Prostate gland (tissue), 2 donors: ENCODE data around the gene CTNNA3. TPM values are rescaled to one million over a fixed set of nuclear protein-coding genes. Genes with fewer than 3 reads are reported as not detected.

Experiments
- DNase-seq: peaks from one replicate; pipeline ENCODE4 v3.0.0-alpha.2; 2019; ENCODE audit warnings: low spot score
- H3K27ac ChIP-seq, 2 donors: fragments of 200-600 bp; sonication (generic); 2 replicates each; pipeline ENCODE4 v1.5.1; 2017 to 2019
- H3K27me3 ChIP-seq: fragments of 200-600 bp; sonication (generic); replicated peaks from 2 replicates; pipeline ENCODE4 v1.5.1; 2019; ENCODE audit not compliant: insufficient read depth
- H3K36me3 ChIP-seq, 2 donors: fragments of 200-600 bp; sonication (generic); 1 replicate in 1 of 2; 2 replicates in 1 of 2; pipeline versions ENCODE4 v1.5.1 to v1.8.1; 2017 to 2019
- H3K4me1 ChIP-seq: fragments of 200-600 bp; sonication (generic); replicated peaks from 2 replicates; pipeline ENCODE4 v1.5.1; 2019
- H3K4me3 ChIP-seq, 2 donors: fragments of 200-600 bp; sonication (generic); 2 replicates each; pipeline ENCODE4 v1.5.1; 2017 to 2019
- H3K9me3 ChIP-seq: fragments of 200-600 bp; sonication (generic); 2 replicates; pipeline ENCODE4 v1.5.1; 2017
- POLR2A ChIP-seq: fragments of 450-650 bp; IDR thresholded peaks from one replicate; pipeline ENCODE4 v1.6.1; 2016; ENCODE audit warnings: antibody characterized with exemption, mild to moderate bottlenecking
- POLR2AphosphoS5 ChIP-seq: sonication (generic); formaldehyde crosslinking; IDR thresholded peaks from one replicate; pipeline ENCODE4 v1.6.1; 2017; ENCODE audit warnings: antibody characterized with exemption
- WGBS: methylation state at CpG from one replicate; pipeline ENCODE4 v1.1.5; 2018; 5-methylcytosine and 5-hydroxymethylcytosine counted together
- intact Hi-C: fragments of 100-400 bp; cut with DNase I; formaldehyde crosslinking; loops from one replicate; pipeline ENCODE4 v1.14.2; 2022
- total RNA-seq, 2 donors: library from RNA; depleted of rRNA; stranded (reverse); fragments of >200 nt; gene quantifications; one replicate each; pipeline ENCODE4 v1.1.0, GENCODE V29; 2016
- TF ChIP-seq, protein P1 (sequence below), 4 experiments: fragments of 200-600 bp in 2 of 4; fragments of 450-650 bp in 2 of 4; sonication (generic) in 2 of 4; IDR thresholded peaks; 1 replicate in 3 of 4; 2 replicates in 1 of 4; pipeline ENCODE4 v1.5.1; 2016 to 2019; ENCODE audit warnings: antibody characterized with exemption in 4 of 4, mild to moderate bottlenecking in 2 of 4, moderate library complexity in 2 of 4

CTNNA3 gene
- total RNA-seq, 2 donors from 2014 or later, result 0.27 to 7.2 TPM

DNA sequence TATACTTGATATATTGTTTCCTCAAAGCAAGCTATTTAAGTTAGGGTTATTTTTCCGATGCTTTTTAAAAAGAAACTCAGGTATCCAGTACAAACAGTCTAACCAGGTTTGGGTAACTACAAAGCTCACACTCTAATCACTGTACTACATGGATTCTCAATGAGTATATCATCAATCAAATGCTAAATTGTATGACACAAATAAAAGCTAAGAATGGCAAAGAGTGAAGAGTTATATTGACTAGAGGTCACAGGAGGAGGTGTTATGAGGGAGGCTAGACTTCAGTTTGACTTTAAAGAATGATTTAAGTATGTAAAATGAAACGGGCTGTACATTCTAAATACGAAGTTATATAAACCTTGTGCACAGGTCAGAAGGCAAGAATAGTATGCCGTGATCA is 178.0 kb downstream of the CTNNA3 start:
- H3K27ac ChIP-seq, result no peak overlapping the region
- 54% methylated on average over 4 of the region's 4 CpGs for WGBS
- H3K36me3 ChIP-seq, result no peaks in the 10 kb centered on the region
- no peaks in the 10 kb centered on the region for H3K27me3 ChIP-seq
- H3K4me1 ChIP-seq, result no peaks in the 10 kb centered on the region
- H3K9me3 ChIP-seq, result no peaks in the 10 kb centered on the region
- H3K4me3 ChIP-seq, result no peak overlapping the region
- DNase-seq, result no peak
- intact Hi-C loops, result loop anchor here (10.0 kb wide), 1 partner anchor 593 kb away; the partner anchor contains the start of gene LRRTM3
- TF ChIP-seq, protein P1, sequence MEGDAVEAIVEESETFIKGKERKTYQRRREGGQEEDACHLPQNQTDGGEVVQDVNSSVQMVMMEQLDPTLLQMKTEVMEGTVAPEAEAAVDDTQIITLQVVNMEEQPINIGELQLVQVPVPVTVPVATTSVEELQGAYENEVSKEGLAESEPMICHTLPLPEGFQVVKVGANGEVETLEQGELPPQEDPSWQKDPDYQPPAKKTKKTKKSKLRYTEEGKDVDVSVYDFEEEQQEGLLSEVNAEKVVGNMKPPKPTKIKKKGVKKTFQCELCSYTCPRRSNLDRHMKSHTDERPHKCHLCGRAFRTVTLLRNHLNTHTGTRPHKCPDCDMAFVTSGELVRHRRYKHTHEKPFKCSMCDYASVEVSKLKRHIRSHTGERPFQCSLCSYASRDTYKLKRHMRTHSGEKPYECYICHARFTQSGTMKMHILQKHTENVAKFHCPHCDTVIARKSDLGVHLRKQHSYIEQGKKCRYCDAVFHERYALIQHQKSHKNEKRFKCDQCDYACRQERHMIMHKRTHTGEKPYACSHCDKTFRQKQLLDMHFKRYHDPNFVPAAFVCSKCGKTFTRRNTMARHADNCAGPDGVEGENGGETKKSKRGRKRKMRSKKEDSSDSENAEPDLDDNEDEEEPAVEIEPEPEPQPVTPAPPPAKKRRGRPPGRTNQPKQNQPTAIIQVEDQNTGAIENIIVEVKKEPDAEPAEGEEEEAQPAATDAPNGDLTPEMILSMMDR (IDR thresholded peaks at IDR 0.05), result no peak
- TF ChIP-seq POLR2AphosphoS5 (no peak), POLR2A (no peak)

DNA sequence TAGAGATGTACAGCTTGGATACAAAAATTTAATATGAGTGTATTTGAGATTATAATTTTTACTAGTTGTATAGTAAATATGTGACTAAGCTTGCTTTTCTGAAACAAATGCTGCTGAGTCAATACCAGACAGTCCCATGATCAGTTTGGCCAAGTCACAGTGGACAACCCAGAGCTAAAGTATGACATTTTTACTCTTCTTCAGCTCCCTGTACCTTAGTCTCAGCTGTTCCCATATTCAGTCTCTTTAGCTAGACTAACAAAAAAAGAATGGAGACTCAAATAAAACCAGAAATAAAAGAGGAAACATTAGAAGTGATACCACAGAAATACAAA is 189.3 kb downstream of the CTNNA3 start:
- H3K4me1 ChIP-seq, result no peaks in the 10 kb centered on the region
- no peaks in the 10 kb centered on the region for H3K27me3 ChIP-seq
- TF ChIP-seq POLR2A, result no peak
- TF ChIP-seq, protein P1 (IDR thresholded peaks at IDR 0.05), result no peak
- TF ChIP-seq POLR2AphosphoS5, result no peak
- H3K27ac ChIP-seq, result no peak overlapping the region
- H3K9me3 ChIP-seq, result no peaks in the 10 kb centered on the region
- no peak for DNase-seq
- intact Hi-C loops, result no loop called here
- H3K36me3 ChIP-seq, result no peaks in the 10 kb centered on the region
- no peak overlapping the region for H3K4me3 ChIP-seq

DNA sequence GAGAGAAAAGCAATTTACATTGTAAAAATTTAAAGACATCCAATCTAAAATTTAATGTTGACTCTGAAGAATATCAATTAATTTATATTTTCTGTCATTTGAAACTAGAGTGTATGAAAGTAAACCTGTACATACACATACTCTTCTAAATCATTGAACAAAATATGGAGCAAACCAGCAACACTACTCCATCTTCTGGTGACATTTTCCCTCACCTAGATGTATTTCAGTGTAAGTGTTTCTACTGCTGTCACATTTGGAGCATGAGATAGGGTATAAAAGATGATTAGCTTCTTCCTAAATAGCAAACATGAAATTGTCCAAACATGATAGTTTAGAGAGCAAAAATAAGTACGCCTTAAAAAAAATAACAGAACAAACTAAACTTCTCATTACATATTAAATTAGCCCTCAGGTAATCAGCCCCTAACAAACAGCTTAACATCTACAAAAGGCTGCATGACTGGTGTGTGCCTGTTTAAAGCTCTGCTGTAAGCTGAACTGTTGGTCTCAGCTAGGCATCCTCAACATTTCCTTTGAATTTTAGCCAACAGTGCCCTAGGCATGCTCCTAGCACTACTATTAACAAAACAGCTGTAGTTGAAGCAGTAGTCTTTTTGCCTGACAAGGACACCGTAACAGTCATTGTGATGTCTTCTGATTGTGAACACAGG is 189.8 kb downstream of the CTNNA3 start:
- no peaks in the 10 kb centered on the region for H3K9me3 ChIP-seq
- no peak for DNase-seq
- intact Hi-C loops, result no loop called here
- no peaks in the 10 kb centered on the region for H3K36me3 ChIP-seq
- no peaks in the 10 kb centered on the region for H3K27me3 ChIP-seq
- H3K27ac ChIP-seq, result no peak overlapping the region
- TF ChIP-seq, protein P1 (IDR thresholded peaks at IDR 0.05), result no peak
- no peak for TF ChIP-seq POLR2A
- no peak for TF ChIP-seq POLR2AphosphoS5
- no peak overlapping the region for H3K4me3 ChIP-seq
- no peaks in the 10 kb centered on the region for H3K4me1 ChIP-seq
- WGBS, result 59% methylated on average over 2 of the region's 2 CpGs

DNA sequence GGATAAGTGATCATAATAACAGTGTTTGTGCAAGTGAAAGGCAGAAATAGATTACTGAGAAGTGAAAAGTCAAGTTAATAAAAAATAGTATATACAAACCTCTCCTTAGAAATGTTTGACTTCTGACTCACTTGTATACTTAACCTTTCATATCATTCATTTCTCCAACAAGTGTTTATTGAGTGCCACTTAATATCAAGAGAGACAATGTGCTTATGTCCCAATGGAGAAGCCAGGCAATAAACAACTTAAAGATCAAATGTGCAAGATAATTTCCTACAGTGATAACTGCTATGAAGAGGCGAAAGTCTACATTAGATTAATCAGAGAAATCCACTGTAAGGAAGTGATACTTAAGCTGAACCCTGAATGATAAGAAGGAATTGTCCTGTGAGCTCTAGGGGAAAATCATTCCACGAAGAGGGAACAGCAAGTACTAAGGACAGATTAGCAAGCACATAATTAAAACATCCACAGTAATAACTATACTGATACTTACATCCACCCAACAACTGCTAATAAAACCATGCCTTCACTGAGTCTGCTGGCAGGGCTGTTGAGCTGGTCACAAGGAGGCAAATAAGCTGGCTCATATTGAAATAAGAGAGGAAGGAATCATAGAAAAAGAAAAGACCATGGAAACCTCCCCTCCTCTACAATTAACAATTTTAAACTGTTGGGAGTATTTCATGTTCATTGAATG is 203.5 kb downstream of the CTNNA3 start:
- no peak for TF ChIP-seq POLR2AphosphoS5
- Histone ChIP-seq H3K4me3 (no peak overlapping the region), H3K27me3 (no peaks in the 10 kb centered on the region), H3K4me1 (no peaks in the 10 kb centered on the region), H3K36me3 (no peaks in the 10 kb centered on the region), H3K27ac (no peak overlapping the region), H3K9me3 (no peaks in the 10 kb centered on the region)
- intact Hi-C loops, result no loop called here
- DNase-seq, result no peak
- 15% methylated on average over 2 of the region's 2 CpGs for WGBS

DNA sequence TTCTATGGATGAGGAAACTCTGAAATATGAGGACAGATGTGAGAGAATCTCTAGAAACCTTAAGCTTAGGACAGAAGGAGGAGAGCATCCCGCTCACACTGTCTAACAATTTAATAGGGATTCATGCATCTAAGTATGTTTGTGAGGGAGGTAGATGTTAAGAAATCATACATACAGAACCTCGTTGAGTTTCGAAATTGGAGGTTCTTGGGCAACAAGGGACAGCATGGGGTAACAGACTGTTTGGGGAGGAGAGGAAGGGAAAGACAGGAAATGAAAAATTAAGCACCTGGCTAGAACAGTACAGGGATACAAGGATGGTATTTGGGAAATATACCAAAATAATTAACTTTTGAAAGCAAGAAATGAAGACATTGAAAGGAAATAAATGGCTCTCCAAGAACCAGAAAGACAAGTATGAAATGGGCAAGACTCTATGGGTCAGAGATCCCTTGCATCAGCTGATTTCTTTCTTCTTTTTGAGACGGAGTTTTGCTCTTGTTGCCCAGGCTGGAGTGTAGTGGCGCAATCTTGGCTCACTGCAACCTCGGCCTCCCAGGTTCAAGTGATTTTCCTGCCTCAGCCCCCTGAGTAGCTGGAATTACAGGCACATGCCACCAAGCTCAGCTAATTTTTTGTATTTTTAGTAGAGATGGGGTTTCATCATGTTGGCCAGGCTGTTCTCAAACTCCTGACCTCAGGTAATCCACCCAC is 207.9 kb downstream of the CTNNA3 start:
- no peaks in the 10 kb centered on the region for H3K36me3 ChIP-seq
- no peaks in the 10 kb centered on the region for H3K27me3 ChIP-seq
- TF ChIP-seq POLR2AphosphoS5 (no peak), POLR2A (no peak)
- TF ChIP-seq, protein P1 (IDR thresholded peaks at IDR 0.05), result no peak
- H3K4me1 ChIP-seq, result no peaks in the 10 kb centered on the region
- intact Hi-C loops, result no loop called here
- H3K4me3 ChIP-seq, result no peak overlapping the region
- DNase-seq, result no peak
- no peak overlapping the region for H3K27ac ChIP-seq
- 91% methylated on average over 6 of the region's 6 CpGs for WGBS
- H3K9me3 ChIP-seq, result no peaks in the 10 kb centered on the region
